Central memory CD8-positive, alpha-beta T cell (primary cell): ENCODE measurements around the gene GABRG3.

Experiments used
- ATAC-seq: fragments of 150-1000 bp; cut with Tn5 transposase; replicated peaks from 2 replicates; pipeline ENCODE4 v1.10.0; 2022; ENCODE audit warnings: mild to moderate bottlenecking, moderate FRiP score, moderate number of reproducible peaks; ENCODE audit not compliant: poor library complexity, severe bottlenecking; ENCODE audit errors: extremely low read depth
- DNase-seq, 2 donors: peaks; one replicate each; pipeline ENCODE4 v3.0.0; 2021; ENCODE audit warnings: low spot score in 2 of 2
- H3K27ac Mint-ChIP-seq: one replicate; pipeline ENCODE4 v1.8.0; 2022; ENCODE audit warnings: low read depth, mild to moderate bottlenecking, moderate library complexity, mixed read lengths
- H3K27me3 Mint-ChIP-seq: one replicate; pipeline ENCODE4 v1.8.0; 2022; ENCODE audit warnings: mixed read lengths
- H3K36me3 Mint-ChIP-seq: one replicate; pipeline ENCODE4 v1.8.0; 2022; ENCODE audit warnings: mild to moderate bottlenecking, moderate library complexity, mixed read lengths; ENCODE audit not compliant: insufficient read depth
- H3K4me1 Mint-ChIP-seq: one replicate; pipeline ENCODE4 v1.8.0; 2022; ENCODE audit warnings: mixed read lengths
- H3K4me3 Mint-ChIP-seq: one replicate; pipeline ENCODE4 v1.8.0; 2022; ENCODE audit warnings: mild to moderate bottlenecking, moderate library complexity, mixed read lengths
- H3K9me3 Mint-ChIP-seq: one replicate; pipeline ENCODE4 v1.8.0; 2022; ENCODE audit warnings: mixed read lengths

The GABRG3 gene

DNA sequence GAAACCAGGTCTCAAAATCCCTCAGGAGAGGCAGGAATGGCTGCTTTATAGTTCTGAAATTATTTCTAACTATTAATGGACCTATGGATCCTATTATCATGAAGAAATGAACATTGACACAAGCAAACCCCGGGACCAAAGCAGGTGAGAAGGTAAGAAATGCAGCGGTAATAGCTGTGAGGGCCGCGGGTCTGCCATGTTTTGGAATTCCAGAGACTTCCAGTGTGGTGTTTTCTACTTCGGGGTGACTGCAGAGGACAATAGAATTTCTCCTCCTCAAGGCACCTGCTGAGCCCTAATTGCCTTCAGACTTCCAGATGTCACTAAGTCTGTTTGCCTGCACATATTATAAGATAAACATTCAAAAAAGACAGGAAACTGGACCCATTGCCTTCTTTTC lies 437.4 kb downstream of the GABRG3 start:
- Mint-ChIP-seq H3K27me3 (no peaks in the 10 kb centered on the region), H3K4me3 (no peak overlapping the region), H3K27ac (no peak overlapping the region), H3K9me3 (peaks cover 16% of the 10 kb centered on the region), H3K36me3 (no peaks in the 10 kb centered on the region), H3K4me1 (no peaks in the 10 kb centered on the region)
- no peak for DNase-seq
- ATAC-seq = no peak

DNA sequence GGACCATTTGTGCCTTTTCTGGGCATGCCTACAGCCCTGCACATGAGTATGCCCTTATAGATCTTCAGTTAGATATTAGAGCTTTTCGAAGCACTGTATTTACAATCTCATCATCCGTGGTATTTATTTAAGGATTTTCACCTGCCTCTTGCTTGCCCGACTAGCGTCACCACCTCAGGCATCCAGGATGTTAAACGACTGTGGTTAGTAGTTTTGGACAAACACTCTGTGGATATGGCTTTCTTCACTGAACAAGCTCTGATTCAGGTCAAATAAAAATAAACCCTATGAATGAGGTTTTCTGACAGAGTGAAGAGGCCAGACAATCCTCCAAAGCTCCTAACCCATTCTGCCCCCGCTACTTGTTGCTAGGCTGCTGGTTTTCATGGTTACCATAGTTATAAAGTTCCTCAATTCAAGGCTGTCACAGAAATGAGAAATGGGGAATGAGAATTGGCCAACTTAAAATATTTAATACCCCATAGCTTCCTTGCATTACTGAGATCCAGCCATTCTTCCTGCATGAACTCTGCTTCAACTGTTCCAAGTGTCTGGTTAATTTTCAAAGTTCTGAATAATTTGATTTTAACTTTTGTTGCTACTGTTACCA lies 440.1 kb downstream of the GABRG3 start:
- DNase-seq (no peak), ATAC-seq (no peak)
- Mint-ChIP-seq H3K4me3 (no peak overlapping the region), H3K9me3 (peaks cover 18% of the 10 kb centered on the region), H3K36me3 (no peaks in the 10 kb centered on the region), H3K27me3 (no peaks in the 10 kb centered on the region), H3K4me1 (no peaks in the 10 kb centered on the region), H3K27ac (no peak overlapping the region)

DNA sequence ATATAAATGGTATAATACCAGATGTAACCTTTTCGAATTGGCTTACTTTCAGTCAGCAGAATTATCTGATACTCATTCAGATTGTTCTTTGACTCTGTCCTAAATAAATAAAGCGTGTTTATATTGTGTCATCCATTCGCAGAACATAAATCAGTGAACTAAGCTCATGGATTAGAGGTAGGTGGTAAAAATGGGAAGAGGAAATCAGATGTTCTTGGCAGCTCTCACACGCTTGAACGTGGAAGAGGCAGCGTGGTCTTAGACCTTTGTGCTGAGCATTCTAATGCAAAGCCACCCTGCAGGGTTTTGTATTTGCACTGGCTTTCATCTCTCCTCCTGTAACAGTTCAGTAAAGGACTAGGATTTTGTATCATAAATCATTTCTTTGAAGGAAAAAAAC lies 441.4 kb downstream of the GABRG3 start:
- Mint-ChIP-seq H3K4me1 (no peaks in the 10 kb centered on the region), H3K27ac (no peak overlapping the region), H3K9me3 (peaks cover 15% of the 10 kb centered on the region), H3K36me3 (no peaks in the 10 kb centered on the region), H3K27me3 (no peaks in the 10 kb centered on the region), H3K4me3 (no peak overlapping the region)
- DNase-seq (no peak), ATAC-seq (no peak)

DNA sequence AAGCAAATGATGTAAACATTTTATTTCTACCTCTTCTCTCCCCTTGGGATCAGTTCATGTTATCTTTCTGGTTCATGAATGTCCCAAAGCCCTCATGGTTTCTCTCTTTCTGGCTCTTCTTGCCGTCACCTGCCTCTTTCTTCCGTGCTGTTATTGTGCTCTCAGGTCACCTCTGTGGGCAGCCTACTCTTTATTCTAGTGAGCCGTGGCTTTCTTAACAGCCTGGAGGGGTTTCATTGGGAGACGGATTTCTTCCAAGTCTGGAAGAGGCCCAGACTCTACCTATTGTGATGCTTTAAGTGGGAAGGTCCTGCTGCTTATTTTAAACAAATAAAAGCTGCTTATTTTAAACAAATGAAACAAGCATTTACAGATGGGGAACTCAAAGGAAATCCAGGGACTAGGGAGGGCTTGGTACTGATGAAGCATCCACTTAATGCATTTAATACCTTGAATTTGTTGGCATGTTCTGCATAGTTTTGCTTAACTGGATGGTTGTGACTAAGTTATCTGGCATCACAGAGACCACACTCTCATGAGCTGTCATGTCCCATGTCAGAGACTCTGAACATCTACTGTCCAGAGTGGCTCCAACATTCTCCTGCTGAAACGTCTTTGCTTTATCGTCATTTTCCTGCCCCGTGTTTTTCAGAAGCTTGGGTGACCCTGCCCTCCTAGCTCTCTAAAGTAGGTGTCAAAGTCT lies 443.3 kb downstream of the GABRG3 start:
- Mint-ChIP-seq H3K4me3 (no peak overlapping the region), H3K27me3 (no peaks in the 10 kb centered on the region), H3K4me1 (no peaks in the 10 kb centered on the region), H3K36me3 (no peaks in the 10 kb centered on the region), H3K9me3 (peaks cover 24% of the 10 kb centered on the region), H3K27ac (no peak overlapping the region)
- no peak for DNase-seq
- no peak for ATAC-seq

DNA sequence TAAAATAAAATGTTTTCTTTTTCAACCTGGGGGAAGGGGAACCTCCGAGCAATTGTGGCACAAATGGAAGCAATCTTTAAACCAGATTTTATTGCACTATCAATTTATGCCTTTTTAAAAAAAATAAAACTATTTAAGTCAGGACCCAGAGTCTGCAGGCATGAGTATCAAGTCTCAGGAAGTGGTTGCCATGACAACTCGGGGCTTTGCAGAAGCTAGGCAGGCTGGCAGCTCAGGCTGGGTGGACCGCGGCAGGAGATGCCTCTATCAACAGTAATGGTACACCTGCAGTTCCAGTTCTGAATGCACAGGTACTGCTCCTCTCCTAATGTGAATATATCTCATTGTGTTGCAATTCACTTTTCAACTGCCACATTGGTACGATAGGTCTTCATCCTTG lies 447.7 kb downstream of the GABRG3 start:
- Mint-ChIP-seq H3K27me3 (no peaks in the 10 kb centered on the region), H3K9me3 (peaks cover 24% of the 10 kb centered on the region), H3K36me3 (no peaks in the 10 kb centered on the region), H3K4me1 (no peaks in the 10 kb centered on the region), H3K4me3 (no peak overlapping the region), H3K27ac (no peak overlapping the region)
- DNase-seq (no peak), ATAC-seq (no peak)

DNA sequence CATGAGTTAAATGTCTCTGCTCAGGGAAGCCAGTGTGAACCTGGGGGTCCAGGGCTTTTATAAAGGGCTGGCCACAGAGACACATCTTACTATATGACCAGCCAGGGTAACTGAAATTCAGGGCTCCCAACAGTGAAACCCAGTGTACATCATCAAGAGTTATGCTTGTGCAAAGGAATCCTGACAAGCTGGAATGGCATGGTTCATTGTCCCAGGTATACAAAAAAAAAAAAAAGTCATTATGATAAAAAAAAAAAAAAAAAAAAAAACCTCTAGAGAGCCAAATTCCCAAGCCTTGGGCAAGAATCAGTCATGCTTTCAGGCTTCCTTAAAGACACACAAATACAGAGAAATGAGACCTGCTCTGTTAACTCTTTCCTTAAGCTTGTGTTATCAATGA lies 452.0 kb downstream of the GABRG3 start:
- Mint-ChIP-seq H3K4me1 (no peaks in the 10 kb centered on the region), H3K27ac (no peak overlapping the region), H3K9me3 (peaks cover 13% of the 10 kb centered on the region), H3K27me3 (no peaks in the 10 kb centered on the region), H3K36me3 (no peaks in the 10 kb centered on the region), H3K4me3 (no peak overlapping the region)
- DNase-seq (no peak), ATAC-seq (no peak)

DNA sequence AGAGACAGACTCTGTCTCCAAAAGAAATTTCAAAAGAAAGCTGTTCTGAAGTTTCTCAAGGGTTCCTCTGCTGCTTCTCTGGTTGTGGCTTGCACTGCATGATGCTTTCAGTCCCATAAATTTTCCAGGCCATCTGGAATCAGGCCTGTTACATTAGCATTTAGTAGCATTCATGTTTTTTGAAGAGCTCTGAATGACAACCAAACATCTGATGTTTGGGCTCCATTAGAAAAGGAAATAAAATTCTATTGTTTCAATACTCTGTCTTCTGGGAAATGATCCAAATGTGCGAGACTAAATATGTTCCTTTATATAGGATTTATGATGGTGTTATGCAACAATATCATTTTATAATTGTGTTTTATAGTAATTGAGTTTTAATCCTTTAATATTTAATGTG lies 455.8 kb downstream of the GABRG3 start:
- H3K27me3 Mint-ChIP-seq = no peaks in the 10 kb centered on the region
- H3K4me3 Mint-ChIP-seq = no peak overlapping the region
- no peak overlapping the region for H3K27ac Mint-ChIP-seq
- DNase-seq (no peak), ATAC-seq (no peak)
- H3K4me1 Mint-ChIP-seq = no peaks in the 10 kb centered on the region
- no peaks in the 10 kb centered on the region for H3K36me3 Mint-ChIP-seq
- peaks cover 5% of the 10 kb centered on the region for H3K9me3 Mint-ChIP-seq

DNA sequence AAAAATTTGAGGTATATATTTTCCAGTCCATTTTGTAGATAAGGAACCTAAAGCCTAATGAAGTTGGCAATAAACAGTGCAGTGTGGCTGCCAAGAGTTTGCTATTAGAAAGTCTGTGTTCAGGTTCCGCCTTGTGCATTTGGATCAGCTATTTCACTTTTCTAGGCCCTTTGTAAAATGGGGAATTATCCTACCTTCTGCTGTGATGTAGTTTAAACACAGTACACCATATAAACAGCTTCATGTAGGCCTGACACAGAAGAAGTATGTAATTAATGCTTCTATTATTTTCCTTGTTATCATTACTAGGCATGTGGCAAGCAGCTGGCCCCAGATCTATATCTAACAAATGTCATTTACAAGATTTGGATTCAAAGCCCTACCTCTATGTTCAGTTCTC lies 456.3 kb downstream of the GABRG3 start:
- no peaks in the 10 kb centered on the region for H3K27me3 Mint-ChIP-seq
- no peaks in the 10 kb centered on the region for H3K4me1 Mint-ChIP-seq
- ATAC-seq (no peak), DNase-seq (no peak)
- peaks cover 5% of the 10 kb centered on the region for H3K9me3 Mint-ChIP-seq
- H3K36me3 Mint-ChIP-seq = no peaks in the 10 kb centered on the region
- H3K4me3 Mint-ChIP-seq = no peak overlapping the region
- no peak overlapping the region for H3K27ac Mint-ChIP-seq

DNA sequence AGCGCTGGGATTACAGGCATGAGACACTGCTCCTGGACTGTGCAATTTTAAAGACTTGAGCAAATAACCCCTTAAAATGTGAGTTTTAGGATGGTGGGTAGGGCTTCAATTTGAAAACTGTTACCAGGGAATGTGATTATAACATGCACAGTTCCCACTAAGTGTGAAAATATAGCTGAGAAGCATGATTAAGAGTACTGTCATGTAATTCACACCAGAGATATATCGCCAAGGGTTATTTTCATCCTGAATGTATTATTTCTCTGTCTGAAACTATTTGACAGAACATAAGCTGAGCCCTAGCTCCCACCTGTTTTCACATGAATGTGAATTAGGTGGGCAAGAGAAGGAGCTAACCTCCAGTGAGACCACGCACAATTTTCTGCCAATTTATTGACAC lies 457.2 kb downstream of the GABRG3 start:
- Mint-ChIP-seq H3K27ac (no peak overlapping the region), H3K27me3 (no peaks in the 10 kb centered on the region), H3K4me1 (no peaks in the 10 kb centered on the region), H3K9me3 (peaks cover 12% of the 10 kb centered on the region), H3K36me3 (no peaks in the 10 kb centered on the region), H3K4me3 (no peak overlapping the region)
- no peak for DNase-seq
- no peak for ATAC-seq

DNA sequence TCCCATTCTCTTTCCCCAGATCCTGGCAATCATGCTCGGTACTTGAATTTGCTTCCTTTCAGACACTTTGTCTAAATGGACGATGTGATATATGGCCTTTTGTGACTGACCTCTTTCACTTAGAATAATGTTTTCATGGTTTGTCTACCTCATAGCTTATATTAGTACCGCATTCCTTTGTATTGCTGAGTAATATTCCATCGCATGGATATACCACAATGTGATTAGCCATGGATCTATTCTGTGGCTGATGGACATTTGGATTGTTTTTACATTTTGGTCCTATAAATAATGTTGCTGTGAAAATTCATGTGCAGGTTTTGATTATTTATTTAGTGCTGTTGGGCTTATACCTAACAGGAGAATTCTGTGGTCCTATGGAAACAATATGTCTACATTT lies 458.6 kb downstream of the GABRG3 start:
- H3K27ac Mint-ChIP-seq = no peak overlapping the region
- no peak for DNase-seq
- no peak overlapping the region for H3K4me3 Mint-ChIP-seq
- peaks cover 17% of the 10 kb centered on the region for H3K9me3 Mint-ChIP-seq
- H3K27me3 Mint-ChIP-seq = no peaks in the 10 kb centered on the region
- H3K4me1 Mint-ChIP-seq = no peaks in the 10 kb centered on the region
- H3K36me3 Mint-ChIP-seq = no peaks in the 10 kb centered on the region
- ATAC-seq = no peak

DNA sequence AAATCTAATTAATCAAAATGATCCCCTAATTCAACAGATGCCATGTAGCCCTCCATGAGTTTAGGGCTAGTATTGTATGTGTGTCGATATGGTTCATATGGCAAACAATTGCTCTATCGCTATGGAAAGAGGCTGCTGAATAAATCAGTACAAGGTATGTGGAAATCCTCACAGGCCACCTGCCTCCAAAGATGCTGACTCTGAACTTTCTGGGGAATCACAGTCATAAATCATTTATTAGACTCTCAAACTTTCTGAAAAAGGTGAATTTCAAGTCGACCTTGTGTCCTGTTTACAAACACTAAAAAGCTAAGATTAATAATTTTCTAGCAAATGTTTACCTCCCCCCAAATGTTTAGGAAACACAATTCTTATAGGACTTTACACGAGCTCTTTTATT lies 462.6 kb downstream of the GABRG3 start:
- Mint-ChIP-seq H3K4me1 (no peaks in the 10 kb centered on the region), H3K9me3 (peaks cover 13% of the 10 kb centered on the region), H3K27ac (no peak overlapping the region), H3K4me3 (no peak overlapping the region), H3K36me3 (no peaks in the 10 kb centered on the region), H3K27me3 (no peaks in the 10 kb centered on the region)
- no peak for DNase-seq
- no peak for ATAC-seq

DNA sequence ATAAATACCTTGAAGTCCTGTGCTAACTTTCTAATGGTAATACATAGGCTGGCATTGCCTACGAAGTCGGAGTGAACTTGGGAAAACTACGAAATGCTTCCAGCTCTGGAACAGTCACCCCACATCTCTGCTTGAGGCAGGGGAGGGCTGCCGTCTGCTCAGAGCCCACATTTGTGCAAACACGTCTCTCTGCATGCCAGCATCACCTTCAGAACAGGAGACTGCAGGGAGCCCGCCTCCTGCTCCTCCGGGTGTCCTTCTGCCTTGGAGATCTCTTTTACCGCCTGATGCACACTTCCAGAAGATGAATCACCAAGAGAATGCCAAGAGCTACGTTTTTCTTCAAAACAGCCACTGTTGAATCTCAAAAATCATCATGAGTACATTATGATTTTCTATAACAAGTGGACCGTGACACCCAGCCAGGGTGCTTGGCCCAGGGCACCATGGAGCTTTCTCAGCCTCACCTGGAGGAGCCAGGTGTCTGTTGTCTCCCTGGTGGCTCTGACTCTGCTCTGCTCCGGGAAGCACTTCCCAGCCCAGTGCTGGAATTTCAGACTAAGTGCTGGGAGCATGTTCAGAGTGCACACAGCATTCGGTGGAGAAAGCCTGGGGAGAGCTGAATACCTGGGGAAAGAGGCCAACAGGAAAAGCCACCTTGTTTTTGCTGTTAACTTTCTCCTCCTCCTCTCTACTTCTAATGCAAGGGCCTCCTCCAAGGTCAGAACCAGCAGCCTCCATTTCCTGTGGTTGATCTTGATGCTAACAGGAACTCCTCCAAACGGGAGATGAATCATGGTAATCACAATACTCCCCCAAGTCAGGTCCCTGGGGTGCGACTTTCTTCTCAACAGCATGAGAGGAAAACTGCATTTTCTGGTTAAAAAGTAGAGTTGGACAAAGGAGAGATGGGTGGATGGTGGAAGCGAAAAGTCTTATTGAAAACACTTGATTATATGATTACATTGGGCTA lies 467.7 kb downstream of the GABRG3 start:
- H3K9me3 Mint-ChIP-seq = peaks cover 12% of the 10 kb centered on the region
- ATAC-seq (no peak), DNase-seq (no peak)
- no peaks in the 10 kb centered on the region for H3K4me1 Mint-ChIP-seq
- no peaks in the 10 kb centered on the region for H3K27me3 Mint-ChIP-seq
- H3K27ac Mint-ChIP-seq = no peak overlapping the region
- no peaks in the 10 kb centered on the region for H3K36me3 Mint-ChIP-seq
- no peak overlapping the region for H3K4me3 Mint-ChIP-seq

DNA sequence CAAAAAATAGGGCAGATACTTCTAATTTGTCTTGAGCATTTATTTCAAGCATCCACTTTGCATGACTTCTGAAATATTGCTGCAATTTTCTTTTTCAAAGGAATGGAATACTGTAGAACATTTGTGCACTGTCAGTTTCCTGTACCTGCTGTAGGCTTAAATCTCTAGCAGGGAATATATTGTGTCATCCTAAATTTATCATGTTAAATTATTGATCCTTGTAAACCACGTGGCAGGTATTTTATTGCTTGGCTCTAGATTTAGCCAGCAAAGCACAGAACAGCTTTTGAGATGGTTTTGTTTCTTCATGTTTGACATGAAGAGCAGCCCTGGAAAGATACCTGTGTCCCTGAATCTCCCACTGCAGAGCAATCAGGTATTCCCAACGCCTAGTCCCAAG lies 470.1 kb downstream of the GABRG3 start:
- DNase-seq (no peak), ATAC-seq (no peak)
- no peak overlapping the region for H3K4me3 Mint-ChIP-seq
- no peaks in the 10 kb centered on the region for H3K27me3 Mint-ChIP-seq
- H3K9me3 Mint-ChIP-seq = peaks cover 8% of the 10 kb centered on the region
- no peak overlapping the region for H3K27ac Mint-ChIP-seq
- H3K4me1 Mint-ChIP-seq = no peaks in the 10 kb centered on the region
- no peaks in the 10 kb centered on the region for H3K36me3 Mint-ChIP-seq
